Thoracic aorta (tissue), 2 donors: ENCODE data around the gene BARX1. TPM values are rescaled to one million over a fixed set of nuclear protein-coding genes. Genes with fewer than 3 reads are reported as not detected.

Experiments used
- ATAC-seq: fragments of 150-250 bp; one replicate; pipeline ENCODE4 v1.8.0; 2017; ENCODE audit warnings: low read depth; ENCODE audit not compliant: insufficient number of reproducible peaks, low FRiP score
- DNase-seq: peaks from one replicate; pipeline ENCODE4 v3.0.0-alpha.2; 2020; ENCODE audit warnings: low spot score
- H3K27ac ChIP-seq, 2 donors: fragments of 200-600 bp; sonication (generic); 1 replicate in 1 of 2; 2 replicates in 1 of 2; pipeline ENCODE4 v1.5.1; 2016; ENCODE audit warnings: mild to moderate bottlenecking in 2 of 2, moderate library complexity in 2 of 2
- H3K27me3 ChIP-seq: fragments of 200-600 bp; sonication (generic); replicated peaks from 2 replicates; pipeline ENCODE4 v1.6.0; 2016; ENCODE audit warnings: mild to moderate bottlenecking; ENCODE audit not compliant: insufficient read depth
- H3K36me3 ChIP-seq: fragments of 200-600 bp; sonication (generic); one replicate; pipeline ENCODE4 v1.5.1; 2016
- H3K4me1 ChIP-seq, 2 donors: fragments of 200-600 bp; sonication (generic); 1 replicate in 1 of 2; 2 replicates in 1 of 2; pipeline versions ENCODE4 v1.5.1 to v1.6.0; 2016; ENCODE audit warnings: low read depth in 2 of 2, mild to moderate bottlenecking in 1 of 2; ENCODE audit not compliant: control insufficient read depth in 1 of 2
- H3K4me3 ChIP-seq: fragments of 200-600 bp; sonication (generic); 2 replicates; pipeline ENCODE4 v1.5.1; 2016; ENCODE audit warnings: mild to moderate bottlenecking
- H3K9me3 ChIP-seq: fragments of 200-600 bp; sonication (generic); 2 replicates; pipeline ENCODE4 v1.5.1; 2016
- CTCF ChIP-seq: fragments of 200-600 bp; sonication (generic); IDR thresholded peaks from one replicate; pipeline ENCODE4 v1.5.1; 2019; ENCODE audit warnings: antibody characterized with exemption
- total RNA-seq, 2 donors: library from RNA; depleted of rRNA; stranded (reverse); fragments of >200 nt; gene quantifications; one replicate each; pipeline versions ENCODE4 v1.1.0 to v1.2.3, GENCODE V29; 2016

The BARX1 gene
- total RNA-seq, 2 donors from 2014 or later, result not detected

GRCh38 chr9:93954434-93955061, 607 bp downstream of the BARX1 start:
- H3K4me1 ChIP-seq, result peaks cover 22 to 63% of the 10 kb centered on the region in 2 donors
- TF ChIP-seq CTCF, result no peak
- ATAC-seq, result no peak
- H3K27me3 ChIP-seq, result peaks cover 47% of the 10 kb centered on the region
- no peak for DNase-seq
- no peaks in the 10 kb centered on the region for H3K9me3 ChIP-seq
- H3K27ac ChIP-seq, result no peak overlapping the region
- H3K4me3 ChIP-seq, result peak overlapping the region; percentile 57
- H3K36me3 ChIP-seq, result no peaks in the 10 kb centered on the region

GRCh38 chr9:93953496-93954433, 1.4 kb downstream of the BARX1 start:
- peak overlapping the region; percentile 26 for H3K4me3 ChIP-seq
- DNase-seq (no peak), ATAC-seq (no peak)
- H3K27me3 ChIP-seq, result peaks cover 43% of the 10 kb centered on the region
- no peak for TF ChIP-seq CTCF
- H3K27ac ChIP-seq, result peak overlapping the region in 1 of 2 donors; percentile 30
- H3K4me1 ChIP-seq, result peaks cover 14 to 60% of the 10 kb centered on the region in 2 donors
- no peaks in the 10 kb centered on the region for H3K9me3 ChIP-seq
- H3K36me3 ChIP-seq, result no peaks in the 10 kb centered on the region

- Histone ChIP-seq H3K9me3 (no peaks in the 10 kb centered on the region), H3K36me3 (no peaks in the 10 kb centered on the region), H3K27me3 (peaks cover 36% of the 10 kb centered on the region), H3K27ac (peak overlapping the region in 1 of 2 donors; percentile 30), H3K4me3 (peak overlapping the region; percentile 26), H3K4me1 (peaks cover 12 to 60% of the 10 kb centered on the region in 2 donors)
- DNase-seq (no peak), ATAC-seq (no peak)
- TF ChIP-seq CTCF, result no peak
Measured at GRCh38 chr9:93952784-93953495, 2.2 kb downstream of the BARX1 start.

- no peaks in the 10 kb centered on the region for H3K9me3 ChIP-seq
- peaks cover 12 to 60% of the 10 kb centered on the region in 2 donors for H3K4me1 ChIP-seq
- no peak for DNase-seq
Measured at GRCh38 chr9:93952119-93952783, 2.9 kb downstream of the BARX1 start.

More at GRCh38 chr9:93952119-93952783, 2.9 kb downstream of the BARX1 start:
- Histone ChIP-seq H3K4me3 (peak overlapping the region; percentile 77), H3K36me3 (no peaks in the 10 kb centered on the region), H3K27me3 (peaks cover 36% of the 10 kb centered on the region), H3K27ac (no peak overlapping the region)
- no peak for ATAC-seq
- TF ChIP-seq CTCF, result no peak
